Neural cell (in vitro differentiated cells): ENCODE results near the gene KRT28. TPM values are rescaled to one million over a fixed set of nuclear protein-coding genes. Genes with fewer than 3 reads are reported as not detected.

Experiments
- H2AFZ ChIP-seq: fragments of 200-600, 300-800 bp; sonication (generic), shearing (Covaris generic); 2 replicates; pipeline ENCODE4 v1.6.0; 2014; ENCODE audit warnings: low read depth, mild to moderate bottlenecking, antibody characterized with exemption, low read length, moderate library complexity
- H3F3A ChIP-seq: fragments of 200-600 bp; shearing (Covaris generic); 2 replicates; pipeline ENCODE4 v1.6.1; 2016; ENCODE audit warnings: mild to moderate bottlenecking, moderate library complexity, mixed read lengths, antibody characterized with exemption, low read length; ENCODE audit not compliant: insufficient read depth, poor library complexity, severe bottlenecking
- H3K27ac ChIP-seq: fragments of 200-600, 300-800 bp; sonication (generic), shearing (Covaris generic); 2 replicates; pipeline ENCODE4 v1.5.1; 2014; ENCODE audit warnings: mild to moderate bottlenecking, low read length, moderate library complexity
- H3K27me3 ChIP-seq: fragments of 300-800, 200-600 bp; sonication (generic), shearing (Covaris generic); 2 replicates; pipeline ENCODE4 v1.6.0; 2014; ENCODE audit warnings: mild to moderate bottlenecking, low read depth, low read length, moderate library complexity; ENCODE audit not compliant: insufficient read depth
- H3K36me3 ChIP-seq: fragments of 300-800, 200-600 bp; sonication (generic), shearing (Covaris generic); 2 replicates; pipeline ENCODE4 v1.5.1; 2014; ENCODE audit warnings: mild to moderate bottlenecking, antibody characterized with exemption, low read length, moderate library complexity; ENCODE audit not compliant: insufficient read depth
- H3K4me2 ChIP-seq: fragments of 300-800, 200-600 bp; sonication (generic), shearing (Covaris generic); 2 replicates; pipeline ENCODE4 v1.6.0; 2014; ENCODE audit warnings: mild to moderate bottlenecking, low read length
- H3K4me3 ChIP-seq: fragments of 300-800, 200-600 bp; sonication (generic), shearing (Covaris generic); 2 replicates; pipeline ENCODE4 v1.5.1; 2014; ENCODE audit warnings: mild to moderate bottlenecking, low read length, moderate library complexity
- H3K79me2 ChIP-seq: fragments of 200-600 bp; shearing (Covaris generic); replicated peaks from 2 replicates; pipeline ENCODE4 v1.6.0; 2014; ENCODE audit warnings: mild to moderate bottlenecking, low read length, moderate library complexity; ENCODE audit not compliant: insufficient read depth
- H3K9ac ChIP-seq: fragments of 300-800, 200-600 bp; sonication (generic), shearing (Covaris generic); 2 replicates; pipeline ENCODE4 v1.6.1; 2016; ENCODE audit warnings: mild to moderate bottlenecking, low read length, mixed read lengths
- H3K9me2 ChIP-seq: fragments of 200-600 bp; shearing (Covaris generic); 2 replicates; pipeline ENCODE4 v1.6.1; 2016; ENCODE audit warnings: mild to moderate bottlenecking, low read length, mixed read lengths; ENCODE audit not compliant: insufficient read depth
- H3K9me3 ChIP-seq: fragments of 200-600, 300-800 bp; sonication (generic), shearing (Covaris generic); 2 replicates; pipeline ENCODE4 v1.6.1; 2016; ENCODE audit warnings: mild to moderate bottlenecking, mixed run types, low read length, moderate library complexity, mixed read lengths
- H4K20me1 ChIP-seq: fragments of 200-600 bp; shearing (Covaris generic); 2 replicates; pipeline ENCODE4 v1.6.1; 2016; ENCODE audit warnings: mild to moderate bottlenecking, mixed run types; ENCODE audit not compliant: insufficient read depth
- CTCF ChIP-seq: fragments of 450-650 bp; IDR thresholded peaks from 2 replicates; pipeline ENCODE4 v1.5.1; 2014; ENCODE audit warnings: antibody characterized with exemption, mild to moderate bottlenecking, moderate library complexity; ENCODE audit not compliant: poor library complexity, severe bottlenecking
- EP300 ChIP-seq: fragments of 450-650 bp; conservative IDR thresholded peaks from 2 replicates; pipeline ENCODE4 v1.6.1; 2014; ENCODE audit warnings: antibody characterized with exemption, mild to moderate bottlenecking, moderate library complexity; ENCODE audit not compliant: poor library complexity, severe bottlenecking
- EZH2 ChIP-seq: fragments of 200-600, 300-800 bp; shearing (Covaris generic), sonication (generic); IDR thresholded peaks from 2 replicates; pipeline ENCODE4 v1.6.1; 2014; ENCODE audit warnings: antibody characterized with exemption, low read length, borderline replicate concordance, mild to moderate bottlenecking; ENCODE audit not compliant: insufficient read depth, poor library complexity, severe bottlenecking
- MXI1 ChIP-seq: fragments of 450-650 bp; conservative IDR thresholded peaks from 2 replicates; pipeline ENCODE4 v1.6.1; 2014; ENCODE audit warnings: antibody characterized with exemption, mild to moderate bottlenecking; ENCODE audit not compliant: poor library complexity, severe bottlenecking
- POLR2AphosphoS5 ChIP-seq: IDR thresholded peaks from 2 replicates; pipeline ENCODE4 v1.6.1; 2012
- RAD21 ChIP-seq: fragments of 450-650 bp; conservative IDR thresholded peaks from 2 replicates; pipeline ENCODE4 v1.6.1; 2014; ENCODE audit warnings: antibody characterized with exemption, mild to moderate bottlenecking, moderate library complexity
- REST ChIP-seq: IDR thresholded peaks from 2 replicates; pipeline ENCODE4 v1.6.1; 2012; ENCODE audit warnings: borderline replicate concordance
- SMC3 ChIP-seq: fragments of 450-650 bp; conservative IDR thresholded peaks from 2 replicates; pipeline ENCODE4 v1.6.1; 2014; ENCODE audit warnings: antibody characterized with exemption, mild to moderate bottlenecking, moderate library complexity; ENCODE audit not compliant: poor library complexity
- TAF1 ChIP-seq: IDR thresholded peaks from 2 replicates; pipeline ENCODE4 v1.6.1; 2012; ENCODE audit warnings: low read depth
- polyA plus RNA-seq: library from polyadenylated mRNA; depleted of rRNA; stranded (reverse); fragments of >200 nt; gene quantifications from 2 replicates; pipeline ENCODE4 v1.2.3, GENCODE V29; 2014

Gene KRT28
- polyA plus RNA-seq, 1 donor from 2014 or later: not detected

GRCh38 chr17:40824015-40824832 lies 24.5 kb upstream of the KRT28 start:
- H3K79me2 ChIP-seq: no peaks in the 10 kb centered on the region
- no peaks in the 10 kb centered on the region for H3K27me3 ChIP-seq

GRCh38 chr17:40822132-40822812 lies 22.5 kb upstream of the KRT28 start, which contains the start of gene KRT10:
Gene KRT10 (minus strand): TSS chr17:40822614. CDS start chr17:40822585, 29 bp downstream.
- Histone ChIP-seq H3F3A (no peaks in the 10 kb centered on the region), H2AFZ (no peak within 1 kb of the TSS), H3K9me2 (no peaks in the 10 kb centered on the region), H3K36me3 (no peaks in the 10 kb centered on the region), H3K9me3 (no peaks in the 10 kb centered on the region), H3K4me3 (no peak within 1 kb of the TSS), H3K27me3 (no peaks in the 10 kb centered on the region), H3K79me2 (peaks cover 6% of the 10 kb centered on the region), H4K20me1 (no peaks in the 10 kb centered on the region), H3K4me2 (no peak within 1 kb of the TSS), H3K9ac (no peak within 1 kb of the TSS), H3K27ac (no peak within 1 kb of the TSS)
- TF ChIP-seq SMC3 (no peak), RAD21 (no peak), EZH2 (no peak), POLR2AphosphoS5 (no peak), EP300 (no peak), CTCF (no peak), TAF1 (no peak)

More at GRCh38 chr17:40824015-40824832, 24.5 kb upstream of the KRT28 start:
- no peak for TF ChIP-seq EP300
- TF ChIP-seq MXI1: no peak
- no peak for TF ChIP-seq RAD21
- TF ChIP-seq REST: no peak
- TF ChIP-seq EZH2: no peak
- H3K9me2 ChIP-seq: no peaks in the 10 kb centered on the region
- H3K36me3 ChIP-seq: no peaks in the 10 kb centered on the region
- H4K20me1 ChIP-seq: no peaks in the 10 kb centered on the region
- H3K9ac ChIP-seq: no peak overlapping the region
- H3K4me2 ChIP-seq: no peak overlapping the region
- H2AFZ ChIP-seq: no peak overlapping the region
- H3K4me3 ChIP-seq: no peak overlapping the region
- H3K27ac ChIP-seq: no peak overlapping the region
- H3K9me3 ChIP-seq: no peaks in the 10 kb centered on the region
- no peaks in the 10 kb centered on the region for H3F3A ChIP-seq
